Fibroblast of lung (primary cell): ENCODE measurements around the gene PRKAA1.

ENCODE experiments used
- CTCF ChIP-seq, 2 donors: IDR thresholded peaks in 1 of 2; conservative IDR thresholded peaks in 1 of 2; 1 replicate in 1 of 2; 2 replicates in 1 of 2; pipeline ENCODE4 v1.5.1; 2011 to 2012; ENCODE audit warnings: low read length in 2 of 2, control low read depth in 1 of 2, inconsistent platforms in 1 of 2, low read depth in 1 of 2, mild to moderate bottlenecking in 1 of 2
- EZH2 ChIP-seq: IDR thresholded peaks from 2 replicates; pipeline ENCODE4 v1.5.1; 2012; ENCODE audit warnings: low read length, control low read depth, mild to moderate bottlenecking; ENCODE audit errors: missing control alignments

GRCh38 chr5:40770764-40771163, 27.4 kb downstream of the PRKAA1 start:
- no peak for TF ChIP-seq EZH2
- no peak for TF ChIP-seq CTCF (conservative IDR thresholded peaks at IDR 0.05 in 1 of 2, IDR thresholded peaks at IDR 0.05 in 1 of 2; ENCODE audit: low read depth in 1 of 2, low read length in 2 of 2)
